Mesenchymal stem cell (in vitro differentiated cells and primary cell): ENCODE results near the gene NLGN1.

Experiments used
- DNase-seq: peaks from one replicate; pipeline ENCODE4 v3.0.0-alpha.2; 2013
- H2AFZ ChIP-seq: one replicate; pipeline ENCODE4 v1.6.1; 2013; ENCODE audit warnings: low read depth, mild to moderate bottlenecking, control low read depth, inconsistent platforms, low read length, moderate library complexity
- H2AK5ac ChIP-seq: 2 replicates; pipeline ENCODE4 v1.6.1; 2013; ENCODE audit warnings: low read length, moderate library complexity, mild to moderate bottlenecking, inconsistent platforms; ENCODE audit not compliant: severe bottlenecking
- H2BK120ac ChIP-seq: one replicate; pipeline ENCODE4 v1.6.1; 2013; ENCODE audit warnings: low read depth, mild to moderate bottlenecking, inconsistent platforms, low read length, moderate library complexity
- H2BK12ac ChIP-seq, 2 experiments: one replicate each; pipeline ENCODE4 v1.6.1; 2013; ENCODE audit warnings: inconsistent platforms in 2 of 2, low read length in 2 of 2, mild to moderate bottlenecking in 2 of 2, moderate library complexity in 2 of 2, control low read depth in 1 of 2
- H2BK15ac ChIP-seq: one replicate; pipeline ENCODE4 v1.6.1; 2013; ENCODE audit warnings: mild to moderate bottlenecking, low read depth, inconsistent platforms; ENCODE audit not compliant: poor library complexity, severe bottlenecking
- H2BK5ac ChIP-seq: 2 replicates; pipeline ENCODE4 v1.6.1; 2013; ENCODE audit warnings: low read depth, mild to moderate bottlenecking, low read length, control low read depth, inconsistent platforms; ENCODE audit not compliant: poor library complexity, severe bottlenecking
- H3K14ac ChIP-seq, 2 experiments: one replicate each; pipeline ENCODE4 v1.6.1; 2013; ENCODE audit warnings: inconsistent platforms in 2 of 2, low read length in 2 of 2, control low read depth in 1 of 2, mild to moderate bottlenecking in 1 of 2, moderate library complexity in 1 of 2
- H3K18ac ChIP-seq, 2 experiments: one replicate each; pipeline ENCODE4 v1.6.1; 2013; ENCODE audit warnings: inconsistent platforms in 2 of 2, low read length in 2 of 2, control low read depth in 1 of 2, low read depth in 1 of 2, mild to moderate bottlenecking in 1 of 2
- H3K23ac ChIP-seq, 2 experiments: one replicate each; pipeline ENCODE4 v1.6.1; 2013; ENCODE audit warnings: inconsistent platforms in 2 of 2, low read length in 2 of 2, mild to moderate bottlenecking in 2 of 2, moderate library complexity in 2 of 2, control low read depth in 1 of 2
- H3K27ac ChIP-seq: 2 replicates; pipeline ENCODE4 v1.5.1; 2013; ENCODE audit warnings: mild to moderate bottlenecking, moderate library complexity, low read length, control low read depth, inconsistent platforms; ENCODE audit not compliant: poor library complexity, severe bottlenecking
- H3K27me3 ChIP-seq, 2 experiments: 2 replicates each; pipeline versions ENCODE4 v1.6.1 to v1.7.0; 2013; ENCODE audit warnings: low read length in 2 of 2, mild to moderate bottlenecking in 2 of 2, moderate library complexity in 2 of 2, control low read depth in 1 of 2, inconsistent platforms in 1 of 2; ENCODE audit not compliant: control insufficient read depth in 1 of 2, insufficient read depth in 1 of 2
- H3K36me3 ChIP-seq, 2 experiments: 2 replicates each; pipeline versions ENCODE4 v1.6.1 to v1.7.0; 2013; ENCODE audit warnings: low read length in 2 of 2, control low read depth in 1 of 2, inconsistent platforms in 1 of 2, low read depth in 1 of 2, mild to moderate bottlenecking in 1 of 2; ENCODE audit not compliant: insufficient read depth in 2 of 2, control insufficient read depth in 1 of 2
- H3K4ac ChIP-seq, 2 experiments: one replicate each; pipeline ENCODE4 v1.6.1; 2013; ENCODE audit warnings: inconsistent platforms in 2 of 2, low read length in 2 of 2, mild to moderate bottlenecking in 2 of 2, moderate library complexity in 2 of 2, control low read depth in 1 of 2, low read depth in 1 of 2
- H3K4me1 ChIP-seq: 2 replicates; pipeline ENCODE4 v1.6.1; 2013; ENCODE audit warnings: low read depth, low read length, control low read depth; ENCODE audit not compliant: control insufficient read depth, insufficient read depth
- H3K4me2 ChIP-seq: 2 replicates; pipeline ENCODE4 v1.6.1; 2013; ENCODE audit warnings: low read length, mild to moderate bottlenecking, inconsistent platforms; ENCODE audit not compliant: poor library complexity, severe bottlenecking
- H3K4me3 ChIP-seq, 2 experiments: 2 replicates each; pipeline versions ENCODE4 v1.5.1 to v1.7.0; 2013; ENCODE audit warnings: low read length in 2 of 2, mild to moderate bottlenecking in 2 of 2, control low read depth in 1 of 2, low read depth in 1 of 2; ENCODE audit not compliant: insufficient read depth in 1 of 2
- H3K79me1 ChIP-seq: replicated peaks from 2 replicates; pipeline ENCODE4 v1.6.1; 2013; ENCODE audit warnings: mild to moderate bottlenecking, control low read depth, low read length, inconsistent platforms; ENCODE audit not compliant: poor library complexity, severe bottlenecking
- H3K9ac ChIP-seq: 2 replicates; pipeline ENCODE4 v1.7.0; 2013; ENCODE audit warnings: mild to moderate bottlenecking, low read length, moderate library complexity
- H3K9me3 ChIP-seq: 2 replicates; pipeline ENCODE4 v1.7.0; 2013; ENCODE audit warnings: mild to moderate bottlenecking, low read length; ENCODE audit not compliant: control insufficient read depth
- H4K8ac ChIP-seq: one replicate; pipeline ENCODE4 v1.6.1; 2013; ENCODE audit warnings: inconsistent platforms, mild to moderate bottlenecking, low read length, moderate library complexity
- H4K91ac ChIP-seq: one replicate; pipeline ENCODE4 v1.6.1; 2013; ENCODE audit warnings: mild to moderate bottlenecking, low read length, inconsistent platforms
- WGBS: methylation state at CpG from one replicate; pipeline ENCODE4 v1.1.7; 2013; ENCODE audit warnings: mixed read lengths; 5-methylcytosine and 5-hydroxymethylcytosine counted together

NLGN1 gene

GRCh38 chr3:173676094-173676493 lies 278.6 kb downstream of the NLGN1 start:
- Histone ChIP-seq H3K9ac (no peak overlapping the region), H2AFZ (no peak overlapping the region), H3K4ac (no peak overlapping the region), H3K4me1 (no peaks in the 10 kb centered on the region), H3K27me3 (no peaks in the 10 kb centered on the region), H3K79me1 (no peaks in the 10 kb centered on the region), H3K4me3 (no peak overlapping the region), H2AK5ac (no peak overlapping the region), H2BK15ac (no peak overlapping the region), H2BK5ac (no peak overlapping the region), H3K9me3 (no peaks in the 10 kb centered on the region), H3K36me3 (no peaks in the 10 kb centered on the region), H3K23ac (no peak overlapping the region), H3K18ac (no peak overlapping the region), H2BK120ac (no peak overlapping the region), H2BK12ac (no peak overlapping the region), H3K4me2 (no peak overlapping the region), H3K14ac (no peak overlapping the region), H4K8ac (no peak overlapping the region), H4K91ac (no peak overlapping the region), H3K27ac (no peak overlapping the region)
- DNase-seq: no peak
- WGBS: 67% methylated on average over 1 of the region's 1 CpG

GRCh38 chr3:173681188-173681678 lies 283.7 kb downstream of the NLGN1 start:
- no peak overlapping the region for H2BK15ac ChIP-seq
- no peak overlapping the region for H3K18ac ChIP-seq
- no peak overlapping the region for H2BK120ac ChIP-seq
- no peak for DNase-seq
- no peak overlapping the region for H2AFZ ChIP-seq
- H3K27ac ChIP-seq: no peak overlapping the region
- 95% methylated on average over 1 of the region's 1 CpG for WGBS
- H2BK12ac ChIP-seq: no peak overlapping the region
- no peak overlapping the region for H3K14ac ChIP-seq
- H2AK5ac ChIP-seq: no peak overlapping the region
- no peaks in the 10 kb centered on the region for H3K9me3 ChIP-seq
- no peaks in the 10 kb centered on the region for H3K79me1 ChIP-seq
- no peaks in the 10 kb centered on the region for H3K27me3 ChIP-seq
- H2BK5ac ChIP-seq: no peak overlapping the region
- H4K8ac ChIP-seq: no peak overlapping the region
- no peak overlapping the region for H3K23ac ChIP-seq
- H3K4me1 ChIP-seq: no peaks in the 10 kb centered on the region
- H3K9ac ChIP-seq: no peak overlapping the region
- no peaks in the 10 kb centered on the region for H3K36me3 ChIP-seq
- no peak overlapping the region for H3K4me2 ChIP-seq
- H3K4me3 ChIP-seq: no peak overlapping the region
- no peak overlapping the region for H3K4ac ChIP-seq
- no peak overlapping the region for H4K91ac ChIP-seq

- no peaks in the 10 kb centered on the region for H3K4me1 ChIP-seq
- no peaks in the 10 kb centered on the region for H3K9me3 ChIP-seq
- H3K23ac ChIP-seq: no peak overlapping the region
- no peak overlapping the region for H2AK5ac ChIP-seq
- H2BK15ac ChIP-seq: no peak overlapping the region
- H2BK5ac ChIP-seq: no peak overlapping the region
- H2AFZ ChIP-seq: no peak overlapping the region
- H3K27me3 ChIP-seq: no peaks in the 10 kb centered on the region
- no peaks in the 10 kb centered on the region for H3K79me1 ChIP-seq
- no peak overlapping the region for H3K9ac ChIP-seq
- no peak overlapping the region for H2BK120ac ChIP-seq
- no peak overlapping the region for H3K4me3 ChIP-seq
- no peak for DNase-seq
- H3K4me2 ChIP-seq: no peak overlapping the region
- no peak overlapping the region for H4K8ac ChIP-seq
- 86% methylated on average over 2 of the region's 2 CpGs for WGBS
- H3K14ac ChIP-seq: no peak overlapping the region
- no peak overlapping the region for H3K4ac ChIP-seq
- H2BK12ac ChIP-seq: no peak overlapping the region
- H3K36me3 ChIP-seq: no peaks in the 10 kb centered on the region
- H3K27ac ChIP-seq: no peak overlapping the region
- no peak overlapping the region for H3K18ac ChIP-seq
- no peak overlapping the region for H4K91ac ChIP-seq
Observed at GRCh38 chr3:173685456-173685855, 287.9 kb downstream of the NLGN1 start.

- 83% methylated on average over 3 of the region's 4 CpGs for WGBS
- no peak overlapping the region for H2AFZ ChIP-seq
- H3K18ac ChIP-seq: no peak overlapping the region
- H3K4me3 ChIP-seq: no peak overlapping the region
- no peak overlapping the region for H3K27ac ChIP-seq
- no peak overlapping the region for H4K91ac ChIP-seq
- no peaks in the 10 kb centered on the region for H3K27me3 ChIP-seq
- no peaks in the 10 kb centered on the region for H3K36me3 ChIP-seq
- no peak overlapping the region for H2AK5ac ChIP-seq
- peak; percentile 6 for DNase-seq
- H3K14ac ChIP-seq: no peak overlapping the region
- no peak overlapping the region for H2BK120ac ChIP-seq
- H3K9me3 ChIP-seq: no peaks in the 10 kb centered on the region
- no peak overlapping the region for H2BK15ac ChIP-seq
- no peak overlapping the region for H3K23ac ChIP-seq
- no peak overlapping the region for H4K8ac ChIP-seq
- H3K79me1 ChIP-seq: no peaks in the 10 kb centered on the region
- no peak overlapping the region for H3K4me2 ChIP-seq
- H2BK12ac ChIP-seq: no peak overlapping the region
- no peak overlapping the region for H3K4ac ChIP-seq
- no peak overlapping the region for H2BK5ac ChIP-seq
- no peak overlapping the region for H3K9ac ChIP-seq
- H3K4me1 ChIP-seq: no peaks in the 10 kb centered on the region
Observed at GRCh38 chr3:173688216-173688842, 290.8 kb downstream of the NLGN1 start.
